Liver (tissue), 9 donors: Measurements from ENCODE around the gene RBM47. TPM values are rescaled to one million over a fixed set of nuclear protein-coding genes. Genes with fewer than 3 reads are reported as not detected.

Source experiments
- DNase-seq: peaks from one replicate; pipeline ENCODE4 v3.0.0-alpha.2; 2017; ENCODE audit warnings: low spot score
- H3K27ac ChIP-seq, 2 donors: one replicate each; pipeline ENCODE4 v1.7.0; 2013; ENCODE audit warnings: inconsistent platforms in 2 of 2, low read length in 2 of 2, control low read depth in 1 of 2, low read depth in 1 of 2, mild to moderate bottlenecking in 1 of 2
- H3K27me3 ChIP-seq, 4 donors: one replicate each; pipeline versions ENCODE4 v1.6.1 to v1.7.0; 2013; ENCODE audit warnings: low read length in 3 of 4, inconsistent platforms in 1 of 4, mild to moderate bottlenecking in 1 of 4, moderate library complexity in 1 of 4; ENCODE audit not compliant: control insufficient read depth in 4 of 4, insufficient read depth in 4 of 4
- H3K36me3 ChIP-seq, 4 donors: one replicate each; pipeline versions ENCODE4 v1.6.1 to v1.7.0; 2013; ENCODE audit warnings: low read length in 3 of 4, mild to moderate bottlenecking in 3 of 4, low read depth in 1 of 4, moderate library complexity in 1 of 4; ENCODE audit not compliant: control insufficient read depth in 4 of 4, insufficient read depth in 3 of 4
- H3K4me1 ChIP-seq, 4 donors: one replicate each; pipeline versions ENCODE4 v1.6.1 to v1.7.0; 2013; ENCODE audit warnings: low read length in 3 of 4, mild to moderate bottlenecking in 3 of 4, moderate library complexity in 1 of 4; ENCODE audit not compliant: control insufficient read depth in 4 of 4, insufficient read depth in 4 of 4
- H3K4me3 ChIP-seq, 3 donors: one replicate each; pipeline versions ENCODE4 v1.6.1 to v1.7.0; 2013; ENCODE audit warnings: low read length in 3 of 3, control low read depth in 1 of 3, low read depth in 1 of 3, mild to moderate bottlenecking in 1 of 3
- H3K9ac ChIP-seq, 2 donors: one replicate each; pipeline ENCODE4 v1.7.0; 2013; ENCODE audit warnings: low read length in 2 of 2, mild to moderate bottlenecking in 2 of 2, moderate library complexity in 2 of 2, control low read depth in 1 of 2, low read depth in 1 of 2
- H3K9me3 ChIP-seq, 4 donors: one replicate each; pipeline versions ENCODE4 v1.6.1 to v1.7.0; 2013; ENCODE audit warnings: low read length in 3 of 4; ENCODE audit not compliant: control insufficient read depth in 4 of 4
- CTCF ChIP-seq: fragments of 150-350 bp; IDR thresholded peaks from 2 replicates; pipeline ENCODE4 v1.5.1; 2017; ENCODE audit warnings: improper control_type of control experiment, low read depth, low read length; ENCODE audit not compliant: missing input control
- EGR1 ChIP-seq, 2 donors: IDR thresholded peaks; 2 replicates each; pipeline ENCODE4 v1.6.1; 2016 to 2018; ENCODE audit warnings: antibody characterized with exemption in 2 of 2, low read depth in 2 of 2
- FOXA1 ChIP-seq: IDR thresholded peaks from 2 replicates; pipeline ENCODE4 v1.6.1; 2016; ENCODE audit warnings: antibody characterized with exemption
- FOXA2 ChIP-seq: IDR thresholded peaks from 2 replicates; pipeline ENCODE4 v1.6.1; 2016; ENCODE audit warnings: antibody characterized with exemption
- GABPA ChIP-seq, 2 donors: IDR thresholded peaks in 1 of 2; conservative IDR thresholded peaks in 1 of 2; 2 replicates each; pipeline ENCODE4 v1.6.1; 2016; ENCODE audit warnings: antibody characterized with exemption in 2 of 2, mild to moderate bottlenecking in 1 of 2, moderate library complexity in 1 of 2
- HNF4A ChIP-seq, 2 donors: conservative IDR thresholded peaks; 2 replicates each; pipeline ENCODE4 v1.6.1; 2016; ENCODE audit warnings: antibody characterized with exemption in 2 of 2, mild to moderate bottlenecking in 2 of 2
- HNF4G ChIP-seq: IDR thresholded peaks from 2 replicates; pipeline ENCODE4 v1.6.1; 2016; ENCODE audit warnings: antibody characterized with exemption
- JUND ChIP-seq, 2 donors: IDR thresholded peaks; 2 replicates each; pipeline ENCODE4 v1.6.1; 2016; ENCODE audit warnings: antibody characterized with exemption in 2 of 2
- NR2F2 ChIP-seq: IDR thresholded peaks from 2 replicates; pipeline ENCODE4 v1.6.1; 2016; ENCODE audit warnings: antibody characterized with exemption
- RAD21 ChIP-seq, 2 donors: IDR thresholded peaks; 2 replicates each; pipeline ENCODE4 v1.6.1; 2016; ENCODE audit warnings: antibody characterized with exemption in 2 of 2, mild to moderate bottlenecking in 2 of 2
- RXRA ChIP-seq, 2 donors: IDR thresholded peaks; 2 replicates each; pipeline ENCODE4 v1.6.1; 2017 to 2018; ENCODE audit warnings: antibody characterized with exemption in 2 of 2, mild to moderate bottlenecking in 1 of 2
- SP1 ChIP-seq: IDR thresholded peaks from 2 replicates; pipeline ENCODE4 v1.6.1; 2018; ENCODE audit warnings: antibody characterized with exemption, mild to moderate bottlenecking
- TAF1 ChIP-seq: conservative IDR thresholded peaks from 2 replicates; pipeline ENCODE4 v1.6.1; 2016; ENCODE audit warnings: antibody characterized with exemption, mild to moderate bottlenecking
- YY1 ChIP-seq: IDR thresholded peaks from 2 replicates; pipeline ENCODE4 v1.6.1; 2016; ENCODE audit warnings: antibody characterized with exemption, mild to moderate bottlenecking
- ZBTB33 ChIP-seq: IDR thresholded peaks from 2 replicates; pipeline ENCODE4 v1.6.1; 2016; ENCODE audit warnings: antibody characterized with exemption
- WGBS: extraction: QIAGEN DNeasy Blood & Tissue Kit; methylation state at CpG from one replicate; pipeline ENCODE4 v1.1.7; 2013; 5-methylcytosine and 5-hydroxymethylcytosine counted together
- polyA plus RNA-seq, 2 donors: library from polyadenylated mRNA; stranded (reverse) in 1 of 2; unstranded in 1 of 2; fragments of 200-250 nt in 1 of 2; fragments of >200 nt in 1 of 2; fragmentation: Nextera tagmentation in 1 of 2; extraction: Ambion mirVana in 1 of 2; gene quantifications; one replicate each; pipeline versions ENCODE4 v1.2.1 to v1.2.3, GENCODE V29; 2013 to 2015
- total RNA-seq, 2 donors: library from RNA; depleted of rRNA; stranded (reverse); fragments of >200 nt; gene quantifications; one replicate each; pipeline ENCODE4 v1.2.3, GENCODE V29; 2014
- TF ChIP-seq, protein P1 (sequence below): IDR thresholded peaks from 2 replicates; pipeline ENCODE4 v1.6.1; 2016; ENCODE audit warnings: antibody characterized with exemption
- TF ChIP-seq, protein P2 (sequence below): IDR thresholded peaks from 2 replicates; pipeline ENCODE4 v1.6.1; 2016; ENCODE audit warnings: antibody characterized with exemption
- TF ChIP-seq, protein P3 (sequence below): IDR thresholded peaks from 2 replicates; pipeline ENCODE4 v1.6.1; 2016; ENCODE audit warnings: antibody characterized with exemption, mild to moderate bottlenecking
- donor health status: healthy.
- donor health status: healthy.
- donor health status: healthy.
- donor health status: healthy.
- donor health status: healthy.

The RBM47 gene
- total and polyA plus RNA-seq, 4 donors = 16.5 to 81.2 (median 24.7) TPM

DNA sequence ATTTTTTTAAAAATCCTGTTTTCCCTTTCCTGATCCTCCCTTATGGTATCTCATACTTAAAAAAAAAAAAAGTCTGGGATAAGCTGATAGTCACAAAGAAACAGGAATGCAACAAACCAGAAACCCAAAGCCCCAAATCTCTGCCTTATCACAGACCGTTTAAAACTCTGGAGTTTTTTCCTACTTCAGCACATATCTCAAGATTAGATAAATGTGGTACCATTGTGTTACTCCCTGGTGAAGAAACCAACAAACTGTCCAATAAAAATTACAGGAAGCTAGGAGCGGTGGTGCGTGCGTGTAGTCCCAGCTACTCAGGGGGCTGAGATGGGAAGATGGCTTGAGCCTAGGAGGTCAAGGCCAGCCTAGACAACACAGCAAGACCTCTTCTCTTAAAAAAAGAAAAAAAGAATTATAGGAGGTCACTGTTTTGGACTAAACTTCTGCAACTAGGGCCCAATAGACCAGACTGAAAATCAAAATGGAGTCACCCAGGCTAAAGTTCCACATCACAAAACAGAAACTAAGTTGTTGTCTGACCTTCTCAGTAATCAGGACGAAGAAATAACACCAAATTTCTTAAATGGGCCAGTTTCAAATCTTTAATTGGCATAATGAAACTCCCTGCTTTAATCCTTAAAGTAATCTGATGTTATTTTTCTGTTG is 51.9 kb downstream of the RBM47 start:
- no peak for DNase-seq
- no peak for TF ChIP-seq GABPA (IDR thresholded peaks at IDR 0.05 in 1 of 2, conservative IDR thresholded peaks at IDR 0.05 in 1 of 2)
- no peak for TF ChIP-seq NR2F2
- TF ChIP-seq ZBTB33 = no peak
- no peak for TF ChIP-seq JUND (IDR thresholded peaks at IDR 0.05)
- no peak for TF ChIP-seq FOXA1
- TF ChIP-seq HNF4A (conservative IDR thresholded peaks at IDR 0.05) = no peak
- no peak for TF ChIP-seq YY1
- no peak for TF ChIP-seq TAF1
- TF ChIP-seq, protein P1, sequence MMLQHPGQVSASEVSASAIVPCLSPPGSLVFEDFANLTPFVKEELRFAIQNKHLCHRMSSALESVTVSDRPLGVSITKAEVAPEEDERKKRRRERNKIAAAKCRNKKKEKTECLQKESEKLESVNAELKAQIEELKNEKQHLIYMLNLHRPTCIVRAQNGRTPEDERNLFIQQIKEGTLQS = no peak
- TF ChIP-seq HNF4G = no peak
- TF ChIP-seq RAD21 (IDR thresholded peaks at IDR 0.05) = no peak
- H3K27me3 ChIP-seq = no peaks in the 10 kb centered on the region
- peak overlapping the region; percentile 81 to 96 for H3K27ac ChIP-seq
- H3K36me3 ChIP-seq = no peaks in the 10 kb centered on the region
- peaks cover 14 to 23% (median 18%) of the 10 kb centered on the region in 4 donors for H3K4me1 ChIP-seq
- H3K4me3 ChIP-seq = no peak overlapping the region
- no peaks in the 10 kb centered on the region for H3K9me3 ChIP-seq
- WGBS = 70% methylated on average over 5 of the region's 5 CpGs
- H3K9ac ChIP-seq = peak overlapping the region; percentile 33 to 95

GRCh38 chr4:40576651-40577480 is 52.8 kb downstream of the RBM47 start:
- Histone ChIP-seq H3K36me3 (no peaks in the 10 kb centered on the region), H3K9ac (peak overlapping the region in 1 of 2 donors; percentile 95), H3K4me1 (peaks cover 14 to 23% (median 18%) of the 10 kb centered on the region in 4 donors), H3K4me3 (peak overlapping the region in 1 of 3 donors; percentile 15), H3K27ac (peak overlapping the region; percentile 81 to 96), H3K9me3 (no peaks in the 10 kb centered on the region), H3K27me3 (no peaks in the 10 kb centered on the region)
- peak; percentile 55 for DNase-seq
- WGBS = 4% methylated on average over 7 of the region's 7 CpGs
- TF ChIP-seq CTCF (no peak), SP1 (peak; percentile 96), FOXA1 (peak; percentile 83), YY1 (peak; percentile 92), NR2F2 (peak; percentile 75), JUND (IDR thresholded peaks at IDR 0.05) (peak; percentile 95 to 97), GABPA (IDR thresholded peaks at IDR 0.05 in 1 of 2, conservative IDR thresholded peaks at IDR 0.05 in 1 of 2) (no peak), TAF1 (no peak), RAD21 (IDR thresholded peaks at IDR 0.05) (peak; percentile 47 to 59), ZBTB33 (peak; percentile 90), RXRA (IDR thresholded peaks at IDR 0.05) (peak; percentile 95), EGR1 (IDR thresholded peaks at IDR 0.05; ENCODE audit: low read depth in 2 of 2) (peak; percentile 90 to 97), FOXA2 (peak; percentile 58), HNF4A (conservative IDR thresholded peaks at IDR 0.05) (peak; percentile 96 to 98), HNF4G (peak; percentile 96)
- TF ChIP-seq, protein P2, sequence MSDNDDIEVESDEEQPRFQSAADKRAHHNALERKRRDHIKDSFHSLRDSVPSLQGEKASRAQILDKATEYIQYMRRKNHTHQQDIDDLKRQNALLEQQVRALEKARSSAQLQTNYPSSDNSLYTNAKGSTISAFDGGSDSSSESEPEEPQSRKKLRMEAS = peak; percentile 98
- TF ChIP-seq, protein P1 = peak; percentile 90
- TF ChIP-seq, protein P3, sequence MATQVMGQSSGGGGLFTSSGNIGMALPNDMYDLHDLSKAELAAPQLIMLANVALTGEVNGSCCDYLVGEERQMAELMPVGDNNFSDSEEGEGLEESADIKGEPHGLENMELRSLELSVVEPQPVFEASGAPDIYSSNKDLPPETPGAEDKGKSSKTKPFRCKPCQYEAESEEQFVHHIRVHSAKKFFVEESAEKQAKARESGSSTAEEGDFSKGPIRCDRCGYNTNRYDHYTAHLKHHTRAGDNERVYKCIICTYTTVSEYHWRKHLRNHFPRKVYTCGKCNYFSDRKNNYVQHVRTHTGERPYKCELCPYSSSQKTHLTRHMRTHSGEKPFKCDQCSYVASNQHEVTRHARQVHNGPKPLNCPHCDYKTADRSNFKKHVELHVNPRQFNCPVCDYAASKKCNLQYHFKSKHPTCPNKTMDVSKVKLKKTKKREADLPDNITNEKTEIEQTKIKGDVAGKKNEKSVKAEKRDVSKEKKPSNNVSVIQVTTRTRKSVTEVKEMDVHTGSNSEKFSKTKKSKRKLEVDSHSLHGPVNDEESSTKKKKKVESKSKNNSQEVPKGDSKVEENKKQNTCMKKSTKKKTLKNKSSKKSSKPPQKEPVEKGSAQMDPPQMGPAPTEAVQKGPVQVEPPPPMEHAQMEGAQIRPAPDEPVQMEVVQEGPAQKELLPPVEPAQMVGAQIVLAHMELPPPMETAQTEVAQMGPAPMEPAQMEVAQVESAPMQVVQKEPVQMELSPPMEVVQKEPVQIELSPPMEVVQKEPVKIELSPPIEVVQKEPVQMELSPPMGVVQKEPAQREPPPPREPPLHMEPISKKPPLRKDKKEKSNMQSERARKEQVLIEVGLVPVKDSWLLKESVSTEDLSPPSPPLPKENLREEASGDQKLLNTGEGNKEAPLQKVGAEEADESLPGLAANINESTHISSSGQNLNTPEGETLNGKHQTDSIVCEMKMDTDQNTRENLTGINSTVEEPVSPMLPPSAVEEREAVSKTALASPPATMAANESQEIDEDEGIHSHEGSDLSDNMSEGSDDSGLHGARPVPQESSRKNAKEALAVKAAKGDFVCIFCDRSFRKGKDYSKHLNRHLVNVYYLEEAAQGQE = peak; percentile 79
